H4 (cell line): ENCODE data around the gene SLC17A9. TPM values are rescaled to one million over a fixed set of nuclear protein-coding genes. Genes with fewer than 3 reads are reported as not detected.

ENCODE experiments used
- DNase-seq: peaks from one replicate; pipeline ENCODE4 v3.0.0-alpha.2; 2015; ENCODE audit warnings: low spot score
- total RNA-seq: library from RNA; depleted of rRNA; stranded (reverse); fragments of >200 nt; shearing (Covaris generic); gene quantifications from 2 replicates; pipeline ENCODE4 v1.2.3, GENCODE V29; 2014

The SLC17A9 gene
- total RNA-seq, 1 experiment from 2014 or later: not detected

DNA sequence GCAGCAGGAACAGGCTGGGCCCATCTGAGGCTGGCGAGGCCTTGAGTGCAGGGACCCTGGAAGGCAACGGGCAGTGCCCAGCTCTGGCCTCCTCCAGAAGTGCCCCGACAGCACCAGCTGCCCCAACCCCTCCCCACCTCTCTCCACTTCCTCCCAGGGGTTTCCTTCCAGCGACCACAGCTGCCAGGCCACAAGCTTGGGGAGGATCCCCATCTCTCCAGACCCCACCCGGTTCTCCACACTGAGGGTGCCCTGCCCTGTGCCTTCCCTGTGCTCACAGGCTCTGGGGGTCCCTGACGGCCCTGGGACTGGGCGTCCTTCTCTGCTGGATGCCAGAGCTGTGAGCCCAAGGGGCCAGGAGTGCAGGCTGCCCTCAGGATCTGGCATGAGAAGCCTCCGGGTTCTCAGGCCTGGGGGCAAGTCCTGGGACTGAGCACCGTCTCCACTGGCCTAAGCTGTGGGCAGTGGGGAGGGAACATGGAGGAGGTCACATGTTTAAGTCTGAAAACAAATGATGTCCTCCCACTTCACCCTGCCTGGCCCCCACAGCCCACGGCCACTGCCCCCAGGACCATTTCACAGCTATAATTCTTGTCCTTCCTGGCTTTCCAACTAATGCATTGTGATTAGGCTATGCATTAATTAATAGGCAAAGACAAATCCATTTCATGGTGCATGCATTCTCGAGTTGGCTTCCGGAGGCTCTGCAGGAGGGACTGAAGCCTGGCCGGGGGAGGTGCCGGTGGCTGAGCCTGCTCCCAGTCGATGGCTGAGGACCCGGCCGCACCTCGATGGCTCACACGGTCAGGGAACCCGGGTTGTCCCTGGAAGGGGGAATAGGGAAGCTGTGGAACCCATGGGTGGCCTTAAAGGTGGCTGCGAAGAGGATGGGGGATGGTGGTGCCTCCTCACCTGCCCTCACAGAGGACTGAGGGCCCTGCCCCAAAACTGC is 29.9 kb downstream of the SLC17A9 start:
- DNase-seq: no peak

DNA sequence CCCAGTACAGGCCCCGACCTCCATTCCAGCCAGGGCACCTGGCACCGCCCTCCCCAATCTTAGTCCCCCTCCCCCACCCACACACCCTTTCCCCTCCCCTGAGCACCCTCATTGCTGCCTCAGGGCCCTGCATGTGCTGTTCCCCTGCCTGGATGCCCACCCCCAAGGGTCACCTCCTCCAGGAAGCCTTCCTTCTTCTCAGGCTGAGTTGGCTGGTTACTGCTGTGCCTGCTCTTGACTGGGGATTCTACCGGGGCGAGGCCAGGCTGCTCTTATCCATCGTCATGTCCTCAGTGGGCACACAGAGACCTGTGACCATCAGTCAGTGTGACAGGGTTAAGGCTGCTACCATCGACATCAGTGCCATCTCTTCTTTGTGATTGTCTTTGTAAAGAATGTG is 30.7 kb downstream of the SLC17A9 start:
- no peak for DNase-seq

DNA sequence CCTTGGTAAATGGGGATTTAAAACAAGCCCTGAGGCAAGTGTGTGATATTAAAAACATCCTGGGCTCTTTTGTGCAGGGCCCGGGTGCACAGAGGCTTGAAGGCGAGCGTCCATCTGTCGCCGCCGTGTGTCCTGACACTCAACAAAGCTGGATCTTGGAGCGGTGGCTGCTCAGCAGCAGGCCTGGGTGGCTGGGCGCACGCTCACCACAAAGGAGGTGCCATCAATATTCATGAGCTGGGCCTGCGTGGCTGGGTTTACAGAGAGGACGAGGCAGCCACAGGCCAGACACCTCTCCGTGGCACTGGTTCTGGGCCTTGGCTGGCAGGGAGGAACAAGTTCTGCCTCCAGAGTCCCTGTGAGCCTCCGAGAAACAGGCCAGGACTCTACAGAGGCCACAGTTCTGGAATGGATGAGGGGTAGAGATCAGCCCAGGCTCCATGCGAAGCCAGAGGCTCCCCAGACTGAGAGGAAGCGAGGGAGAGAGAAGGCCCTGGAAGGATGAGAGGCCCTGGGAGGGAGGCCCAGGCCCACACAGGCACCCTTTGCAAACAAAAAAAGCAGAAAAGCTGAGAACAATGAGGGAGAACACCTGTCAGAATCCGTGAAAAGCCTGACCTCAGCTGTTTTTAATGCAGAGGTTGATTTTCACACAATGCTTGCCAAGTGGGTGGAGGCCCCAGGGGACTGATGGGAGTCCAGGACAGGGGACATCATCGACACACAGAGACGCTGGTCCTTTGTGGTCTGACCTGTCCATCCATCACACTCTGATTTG is 32.3 kb downstream of the SLC17A9 start:
- DNase-seq: no peak

DNA sequence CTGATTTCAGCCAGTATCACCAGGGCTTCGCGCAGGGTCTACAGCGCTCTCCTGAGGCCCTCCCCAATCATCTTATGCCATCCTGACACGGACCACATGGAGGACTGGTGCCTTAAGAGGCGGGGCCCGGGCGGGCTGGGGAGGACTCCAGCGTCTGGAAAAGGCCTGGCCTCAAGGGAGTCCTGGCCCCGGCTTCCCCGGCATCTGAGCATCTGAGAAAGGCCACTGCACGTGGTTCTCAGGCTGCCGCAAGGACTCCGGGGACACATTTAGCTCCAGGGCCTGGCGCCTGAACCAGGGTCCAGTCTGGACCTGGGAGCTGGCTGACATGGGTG is 32.9 kb downstream of the SLC17A9 start:
- DNase-seq: no peak

DNA sequence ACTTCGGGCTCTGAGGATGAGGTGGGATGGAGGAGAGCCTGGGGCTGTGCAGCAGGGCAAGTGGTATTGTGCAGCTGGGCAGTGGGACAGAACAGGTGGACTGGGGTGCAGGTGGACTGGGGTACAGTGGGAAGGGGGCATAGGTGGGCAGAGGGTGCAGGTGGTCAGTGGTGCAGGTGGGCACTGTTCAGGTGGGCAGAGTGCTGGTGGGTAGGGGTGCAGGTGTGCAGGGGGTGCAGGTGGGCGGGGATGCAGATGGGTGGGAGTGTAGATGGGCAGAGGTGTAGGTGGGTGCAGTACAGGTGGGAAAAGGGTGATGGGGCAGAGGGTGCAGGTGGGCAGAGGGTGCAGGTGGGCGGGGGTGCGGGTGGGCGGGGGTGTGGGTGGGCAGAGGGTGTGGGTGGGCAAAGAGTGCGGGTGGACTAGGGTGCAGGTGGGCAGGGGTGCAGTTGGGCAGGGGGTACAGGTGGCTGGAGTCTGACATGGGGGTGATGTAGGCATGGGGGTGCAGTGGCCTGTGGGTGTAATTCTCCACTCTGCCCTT is 33.8 kb downstream of the SLC17A9 start:
- DNase-seq: no peak

DNA sequence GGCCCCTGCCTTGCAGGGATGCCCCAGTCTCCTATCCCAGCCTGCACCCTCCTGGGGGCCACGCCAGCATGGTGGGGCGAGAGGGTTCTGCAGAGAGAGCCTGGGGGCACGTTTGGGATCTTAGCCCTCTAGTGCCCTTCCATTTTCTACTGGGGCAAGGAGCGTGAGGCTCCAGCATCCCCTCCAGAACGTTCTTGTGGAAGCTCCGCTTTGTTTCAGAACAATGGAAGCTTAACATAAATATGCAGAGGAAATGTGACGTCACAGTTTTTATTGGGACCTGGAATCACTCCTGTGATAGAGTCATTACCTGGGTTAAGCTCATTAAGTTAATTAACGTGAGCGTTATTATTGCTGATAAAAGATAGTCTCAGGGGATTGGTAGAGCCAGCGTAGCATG is 34.6 kb downstream of the SLC17A9 start:
- DNase-seq: no peak

DNA sequence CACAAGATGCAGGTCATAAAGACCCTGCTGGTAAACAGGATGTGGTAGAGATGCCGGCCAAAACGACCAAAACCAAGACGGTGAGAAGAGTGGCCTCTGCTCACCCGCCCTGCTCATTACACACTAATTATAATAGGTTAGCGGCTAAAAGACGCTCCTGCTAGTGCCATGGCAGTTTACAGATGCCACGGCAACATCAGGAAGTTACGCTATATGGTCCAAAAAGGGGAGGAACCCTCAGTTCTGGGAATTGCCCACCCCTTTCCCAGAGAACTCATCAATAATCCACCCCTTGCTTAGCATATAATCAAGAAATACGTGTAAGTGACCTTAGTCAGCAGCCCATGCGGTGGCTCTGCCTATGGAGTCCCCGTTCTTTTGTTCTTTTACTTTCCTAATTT is 36.7 kb downstream of the SLC17A9 start:
- DNase-seq: peak; percentile 28

DNA sequence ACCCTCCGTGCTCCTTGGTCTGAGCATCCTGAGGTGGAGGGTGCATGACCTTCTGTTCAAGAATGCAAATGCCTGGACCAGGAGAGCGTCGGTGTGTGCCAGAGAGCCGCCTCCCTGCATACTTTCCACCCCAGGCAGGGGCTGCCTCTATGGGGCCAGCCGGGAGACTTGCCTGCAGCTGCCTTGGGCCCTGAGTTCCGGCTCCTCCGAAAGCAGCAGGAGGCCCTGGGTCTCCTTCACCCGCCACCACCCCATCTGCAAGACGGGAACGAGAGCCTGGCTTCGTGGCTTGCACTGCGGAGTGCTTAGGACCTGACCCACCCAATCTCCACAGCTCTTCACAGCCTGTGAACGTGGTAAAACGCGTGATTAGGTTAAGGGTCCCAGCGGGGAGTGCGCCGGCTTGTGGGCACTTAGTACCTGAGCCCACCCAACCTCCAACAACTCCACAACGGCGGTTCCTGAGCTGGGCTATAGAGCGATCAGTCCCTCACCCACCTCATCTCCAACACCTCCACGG is 37.9 kb downstream of the SLC17A9 start:
- no peak for DNase-seq

DNA sequence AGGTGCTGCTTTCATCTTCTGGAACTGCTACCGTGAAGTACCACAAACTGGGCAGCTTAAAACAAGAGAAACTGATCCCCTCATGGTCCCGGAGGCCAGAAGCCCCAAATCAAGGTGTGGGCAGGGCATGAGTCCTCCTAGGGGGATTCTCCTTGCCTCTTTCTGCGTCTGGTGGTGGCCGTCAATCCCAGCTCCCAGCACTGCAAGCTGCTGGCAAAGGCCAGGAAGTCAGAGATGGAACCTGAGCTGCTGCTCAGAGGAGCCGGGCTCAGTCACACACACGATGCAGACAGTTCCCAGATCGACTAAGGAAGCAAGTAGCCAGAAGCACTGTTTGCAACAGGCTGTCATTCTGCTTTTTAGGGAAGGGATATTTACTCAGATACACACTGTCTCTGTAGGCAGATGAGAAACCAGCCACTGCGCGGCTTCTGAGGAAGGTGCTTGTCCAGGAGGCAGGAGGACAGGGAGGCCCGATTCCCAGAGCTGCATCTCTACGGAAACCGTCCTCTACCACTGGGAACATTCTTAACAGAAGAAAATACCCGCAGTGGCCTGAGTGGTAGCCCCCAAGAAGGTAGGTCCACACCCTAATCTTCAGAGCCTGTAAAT is 38.8 kb downstream of the SLC17A9 start:
- no peak for DNase-seq

DNA sequence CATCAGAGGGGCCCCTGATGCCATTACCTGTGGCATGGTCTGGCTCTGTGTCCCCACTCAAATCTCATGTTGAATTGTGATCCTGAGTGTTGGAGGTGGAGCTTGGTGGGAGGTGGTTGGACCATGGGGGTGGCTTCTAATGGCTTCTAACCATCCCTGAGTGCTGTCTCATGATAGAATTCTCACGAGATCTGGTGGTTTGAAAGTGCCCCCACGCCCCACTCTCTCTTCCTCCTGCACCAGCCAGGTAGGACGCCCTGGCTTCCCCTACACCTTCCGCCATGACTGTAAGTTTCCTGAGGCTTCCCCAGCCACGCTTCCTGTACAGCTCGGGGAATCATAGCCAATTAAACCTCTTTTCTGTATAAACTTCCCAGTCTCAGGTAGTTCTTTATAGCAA is 39.4 kb downstream of the SLC17A9 start:
- no peak for DNase-seq

DNA sequence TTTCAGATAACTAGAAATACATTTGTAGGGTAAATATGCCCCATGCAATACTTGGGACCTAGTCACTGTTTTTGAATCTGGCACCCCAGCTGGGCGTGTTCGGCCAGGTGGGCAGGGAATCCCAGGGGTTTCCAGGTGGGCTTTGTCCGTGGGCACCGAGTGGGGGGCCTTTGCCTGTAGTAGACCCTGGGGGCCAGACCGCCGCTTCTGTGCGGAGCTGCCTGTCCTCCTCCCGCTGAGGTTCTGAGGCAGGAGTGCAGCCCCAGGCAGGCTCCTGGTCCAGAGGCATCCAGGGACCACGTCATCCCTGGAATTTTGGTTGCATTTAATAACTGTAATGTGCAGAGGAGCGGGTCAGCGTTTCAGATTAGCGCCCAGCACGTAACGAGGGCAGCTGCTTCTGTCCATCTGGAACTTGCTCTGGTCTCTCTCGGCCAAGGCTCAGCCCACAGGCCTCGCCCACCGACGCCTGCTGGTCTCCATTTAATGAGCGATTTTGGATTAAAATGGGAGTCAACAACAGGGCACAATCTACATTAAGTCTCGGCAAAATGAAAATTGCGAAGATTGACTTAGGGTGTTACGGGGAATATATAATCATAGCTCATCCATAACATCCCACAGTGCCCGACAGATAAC is 41.5 kb downstream of the SLC17A9 start:
- no peak for DNase-seq

DNA sequence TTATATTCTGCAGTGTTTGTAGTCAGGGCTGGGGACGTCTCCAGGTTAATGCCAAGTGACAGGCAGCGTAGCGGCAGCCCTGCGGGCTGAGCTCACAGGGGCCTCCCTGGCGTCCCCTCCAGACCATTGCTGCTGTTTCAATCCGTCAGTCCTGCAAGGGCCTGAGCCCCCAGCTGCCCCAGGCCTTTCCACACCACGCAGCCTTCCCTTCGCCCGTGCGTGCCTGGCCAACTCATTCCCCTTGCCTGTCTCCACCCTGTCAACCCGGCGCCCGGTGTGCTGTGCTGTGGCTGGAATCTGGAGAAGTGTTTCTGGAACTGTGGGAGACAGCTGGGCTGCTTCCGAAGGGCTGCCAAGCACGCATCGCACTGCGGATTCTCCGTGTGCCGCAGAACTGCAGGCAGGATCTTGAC is 42.4 kb downstream of the SLC17A9 start:
- DNase-seq: no peak

DNA sequence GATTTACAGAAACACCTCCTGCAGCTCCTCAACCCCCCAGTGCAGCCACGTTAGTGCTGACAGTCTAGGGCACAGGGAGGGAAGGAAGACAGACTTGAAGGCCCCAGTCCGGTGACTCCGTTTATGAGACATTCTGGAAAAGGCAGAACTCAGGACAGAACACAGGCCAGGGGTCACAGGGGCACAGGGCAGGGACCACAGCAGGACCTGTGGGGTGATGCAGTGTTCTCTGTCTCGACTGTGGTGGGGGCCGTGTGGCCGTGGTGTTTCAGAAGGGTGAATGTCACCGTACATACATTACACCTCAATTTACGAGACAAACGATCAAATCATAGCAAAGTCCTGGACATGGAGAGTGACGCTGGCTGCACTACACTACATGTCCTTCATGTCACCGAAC is 43.0 kb downstream of the SLC17A9 start:
- DNase-seq: no peak

DNA sequence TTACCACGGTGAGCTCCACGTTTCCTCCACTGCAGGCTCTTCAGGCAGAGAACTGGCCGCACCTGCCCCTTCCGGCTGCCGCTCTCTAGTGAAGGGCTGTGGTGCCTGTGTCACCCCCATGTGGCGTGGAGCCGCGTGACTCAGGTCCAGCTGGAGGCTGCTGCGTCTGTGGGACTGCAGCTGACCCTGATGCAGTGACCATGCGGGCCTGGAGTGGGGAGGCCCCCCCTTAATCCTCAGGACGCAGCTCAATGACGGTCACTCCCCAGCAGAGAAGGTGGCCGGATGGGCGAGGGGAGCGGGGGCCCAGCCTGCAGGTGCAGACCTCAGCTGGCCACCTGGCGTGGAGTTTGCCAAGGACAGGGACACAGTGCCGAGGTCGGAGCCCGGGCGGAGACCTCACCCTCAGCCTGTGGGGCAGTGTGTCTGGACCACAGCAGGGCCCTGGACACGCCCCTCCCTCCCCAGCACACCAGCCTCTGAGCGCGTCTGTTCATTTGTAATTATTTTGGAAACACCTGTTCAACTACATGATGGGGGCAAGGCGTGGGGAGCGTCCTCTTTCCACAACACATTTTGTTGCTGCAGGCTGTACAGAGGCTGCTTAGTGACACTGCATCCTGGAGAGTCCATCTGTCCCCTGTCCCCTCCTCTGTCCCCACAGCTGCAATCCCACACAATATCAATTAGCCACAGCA is 43.5 kb downstream of the SLC17A9 start:
- DNase-seq: no peak

DNA sequence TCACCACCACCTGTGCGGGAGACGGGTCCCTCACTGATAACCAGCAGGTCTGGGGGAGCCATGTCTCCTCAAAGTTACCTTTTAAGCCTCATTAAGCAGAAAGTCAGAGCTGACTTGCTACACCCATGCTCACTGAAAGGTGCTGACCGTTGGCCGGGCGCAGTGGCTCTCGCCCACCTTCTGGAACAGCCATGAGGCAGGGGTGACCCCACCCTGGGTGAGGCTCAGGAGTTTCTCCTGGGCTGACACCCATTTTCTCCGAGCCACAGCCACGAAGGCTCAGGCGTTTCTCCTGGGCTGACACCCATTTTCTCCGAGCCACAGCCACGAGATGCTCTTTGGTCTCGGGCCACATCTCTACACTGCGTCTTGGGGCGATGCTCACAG is 44.1 kb downstream of the SLC17A9 start:
- DNase-seq: no peak

DNA sequence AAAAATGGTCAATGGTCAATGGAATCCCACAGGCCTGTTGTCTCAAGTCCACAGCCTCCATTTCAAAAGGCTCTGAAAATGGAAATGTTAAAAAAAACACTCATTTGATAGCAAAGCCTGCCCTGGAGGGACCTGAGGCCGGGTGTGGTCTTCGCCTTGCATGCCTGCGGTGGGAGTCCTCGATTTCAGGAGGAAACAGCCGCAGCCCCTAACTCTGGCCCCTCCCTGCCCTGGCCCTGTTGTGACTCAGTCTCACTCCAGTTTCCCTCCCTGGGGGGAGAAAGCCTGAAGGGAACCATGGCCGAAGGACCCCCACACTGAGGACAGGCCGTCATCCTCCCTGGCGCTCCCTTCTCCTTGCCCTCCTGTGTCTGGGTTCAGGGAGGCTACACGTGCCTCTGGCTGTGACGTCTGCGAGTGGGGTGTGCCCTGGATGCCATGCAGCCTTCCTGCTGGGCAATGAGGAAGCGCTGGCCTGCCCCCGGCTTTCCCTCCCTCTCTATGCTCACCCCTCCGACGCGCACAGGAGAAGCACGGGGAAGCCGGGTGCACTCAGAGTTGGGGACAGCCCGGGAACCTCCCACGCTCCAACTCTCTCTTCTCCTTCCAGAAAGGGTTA is 45.0 kb downstream of the SLC17A9 start:
- no peak for DNase-seq

DNA sequence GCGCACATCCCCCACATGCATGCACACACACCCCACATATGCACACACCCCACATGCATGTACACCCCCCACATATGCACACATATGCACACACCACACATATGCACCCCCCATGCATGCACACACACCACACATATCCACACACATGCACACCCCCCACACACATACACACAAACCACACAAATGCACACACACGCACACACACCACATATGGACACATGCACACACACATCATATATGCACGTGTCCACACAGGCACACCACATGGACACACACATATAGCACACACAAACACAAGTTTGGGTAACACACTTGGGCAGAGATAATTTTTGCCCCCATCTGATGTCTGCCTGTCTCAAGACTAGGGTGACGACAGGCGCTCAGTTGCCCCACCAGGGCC is 45.9 kb downstream of the SLC17A9 start:
- no peak for DNase-seq

DNA sequence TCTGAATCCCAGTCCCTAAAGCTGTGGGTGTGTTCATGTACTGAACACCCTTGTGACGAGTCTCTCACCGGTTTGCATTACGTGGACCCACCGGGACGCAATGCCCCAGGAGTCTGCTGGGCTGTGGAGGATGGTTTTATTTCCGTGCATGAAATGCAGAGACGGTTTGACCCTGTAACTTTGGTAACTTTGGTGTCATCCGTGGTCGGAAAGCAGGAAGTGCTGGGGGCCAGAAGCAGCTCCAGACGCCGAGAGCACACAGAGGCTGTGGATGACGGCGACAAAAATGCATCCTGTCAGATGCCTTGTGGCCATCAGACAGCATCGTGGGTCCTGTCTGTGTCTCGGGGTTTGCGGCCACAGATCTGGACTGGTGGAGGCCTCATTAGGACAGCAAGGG is 47.1 kb downstream of the SLC17A9 start:
- DNase-seq: no peak

DNA sequence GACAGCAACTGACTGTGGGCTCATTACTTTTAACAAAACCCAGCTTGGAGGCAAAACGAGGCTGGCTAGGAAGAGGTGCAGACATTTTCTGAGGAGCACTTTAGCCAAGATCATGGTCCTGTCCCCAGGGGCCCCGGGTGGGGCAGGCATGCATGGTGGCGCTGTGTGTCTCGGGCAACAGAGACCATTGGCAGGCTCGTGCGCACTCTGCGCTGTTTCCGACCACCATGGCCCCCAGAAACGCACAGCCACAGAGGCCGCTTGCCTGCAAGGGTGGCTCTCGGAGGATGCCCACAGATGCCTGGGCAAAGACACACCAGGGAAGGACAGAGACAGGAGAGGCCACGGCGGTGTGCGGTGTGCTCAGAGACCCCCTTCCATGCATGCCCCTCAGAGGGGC is 47.5 kb downstream of the SLC17A9 start:
- DNase-seq: no peak

DNA sequence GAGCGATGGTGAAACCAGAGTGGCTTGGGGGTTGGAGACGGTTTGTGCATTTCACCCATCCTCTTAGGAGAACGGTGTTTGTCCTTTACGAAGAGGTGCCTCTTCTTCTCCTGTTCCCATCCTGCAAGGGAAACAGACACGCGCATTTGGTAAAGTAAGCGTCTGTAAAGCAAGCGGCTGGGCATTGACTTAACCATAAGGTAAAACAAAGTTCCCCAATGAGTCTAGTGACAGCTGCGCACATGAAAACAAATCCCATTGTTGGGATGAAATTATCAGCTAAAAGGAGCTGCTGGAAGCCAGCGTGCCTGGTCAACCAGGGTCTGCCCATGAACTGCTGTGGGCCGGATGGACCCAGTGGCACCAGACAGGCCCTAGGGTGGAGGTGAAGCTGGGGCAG is 48.4 kb downstream of the SLC17A9 start:
- no peak for DNase-seq

DNA sequence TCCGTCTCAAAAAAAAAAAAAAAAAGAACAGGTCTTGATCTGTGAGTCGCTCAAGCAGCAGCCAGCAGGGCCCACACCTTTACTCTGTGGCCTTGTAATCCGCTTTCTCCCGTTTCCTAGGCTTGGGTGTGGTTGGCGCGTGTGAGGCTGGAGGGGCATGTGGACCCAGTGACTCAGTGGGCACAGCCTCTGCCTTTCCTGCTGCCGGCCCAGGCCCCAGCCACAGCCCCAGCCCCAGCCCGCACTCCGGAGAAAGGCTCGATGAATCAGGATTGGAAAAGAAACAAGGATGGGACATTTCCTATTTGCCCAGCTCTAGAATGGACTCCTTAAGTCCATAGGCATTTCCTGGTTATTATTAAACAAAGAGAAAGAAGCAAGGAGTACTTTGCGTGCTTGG is 50.0 kb downstream of the SLC17A9 start:
- no peak for DNase-seq
